Keratinocyte (primary cell): Measurements from ENCODE around the gene ARL4C. TPM values are rescaled to one million over a fixed set of nuclear protein-coding genes. Genes with fewer than 3 reads are reported as not detected.

ENCODE experiments used
- DNase-seq: peaks from one replicate; pipeline ENCODE4 v3.0.0-alpha.2; 2011; ENCODE audit warnings: low read depth, missing footprints, low spot score
- FAIRE-seq: peaks from 2 replicates; lab custom pipeline; 2011; peaks lifted over from hg19 to GRCh38; lab: Jason Lieb, UNC
- H2AFZ ChIP-seq: 2 replicates; pipeline ENCODE4 v1.6.0; 2012; ENCODE audit warnings: low read length, control low read depth, inconsistent platforms; ENCODE audit not compliant: control insufficient read depth
- H3K27ac ChIP-seq: 2 replicates; pipeline ENCODE4 v1.5.1; 2011; ENCODE audit warnings: low read length; ENCODE audit not compliant: control insufficient read depth, insufficient read depth
- H3K27me3 ChIP-seq: 3 replicates; pipeline ENCODE4 v1.6.0; 2011; ENCODE audit warnings: low read length; ENCODE audit not compliant: control insufficient read depth, insufficient read depth; ENCODE audit errors: extremely low read depth
- H3K36me3 ChIP-seq, 2 experiments: 2 replicates in 1 of 2; 3 replicates in 1 of 2; pipeline ENCODE4 v1.5.1; 2011; ENCODE audit warnings: low read length in 2 of 2, mild to moderate bottlenecking in 1 of 2; ENCODE audit not compliant: control insufficient read depth in 2 of 2, insufficient read depth in 2 of 2; ENCODE audit errors: extremely low read depth in 1 of 2
- H3K4me1 ChIP-seq: 3 replicates; pipeline ENCODE4 v1.5.1; 2011; ENCODE audit warnings: low read length; ENCODE audit not compliant: control insufficient read depth, insufficient read depth; ENCODE audit errors: extremely low read depth
- H3K4me2 ChIP-seq: 3 replicates; pipeline ENCODE4 v1.6.0; 2011; ENCODE audit warnings: low read depth, low read length; ENCODE audit not compliant: control insufficient read depth, insufficient read depth; ENCODE audit errors: extremely low read depth
- H3K4me3 ChIP-seq, 3 experiments: fragments of 200-600 bp in 1 of 3; sonication (generic) in 1 of 3; 2 replicates in 2 of 3; 3 replicates in 1 of 3; pipeline ENCODE4 v1.5.1; 2011 to 2016; ENCODE audit warnings: low read length in 3 of 3, mild to moderate bottlenecking in 3 of 3, control low read depth in 2 of 3, inconsistent platforms in 1 of 3, low read depth in 1 of 3, mixed read lengths in 1 of 3, mixed run types in 1 of 3, moderate library complexity in 1 of 3; ENCODE audit not compliant: control insufficient read depth in 2 of 3, insufficient read depth in 2 of 3; ENCODE audit errors: extremely low read depth in 1 of 3
- H3K79me2 ChIP-seq: 2 replicates; pipeline ENCODE4 v1.6.0; 2012; ENCODE audit warnings: low read length; ENCODE audit not compliant: control insufficient read depth, insufficient read depth
- H3K9ac ChIP-seq: 3 replicates; pipeline ENCODE4 v1.6.0; 2011; ENCODE audit warnings: low read length; ENCODE audit not compliant: control insufficient read depth, insufficient read depth; ENCODE audit errors: extremely low read depth
- H3K9me1 ChIP-seq: 3 replicates; pipeline ENCODE4 v1.6.0; 2011; ENCODE audit warnings: low read length; ENCODE audit not compliant: control insufficient read depth, insufficient read depth; ENCODE audit errors: extremely low read depth
- H3K9me3 ChIP-seq: 2 replicates; pipeline ENCODE4 v1.5.1; 2012; ENCODE audit warnings: low read depth, low read length; ENCODE audit not compliant: control insufficient read depth
- H4K20me1 ChIP-seq: 3 replicates; pipeline ENCODE4 v1.6.0; 2011; ENCODE audit warnings: low read length; ENCODE audit not compliant: control insufficient read depth, insufficient read depth; ENCODE audit errors: extremely low read depth
- EZH2 ChIP-seq: IDR thresholded peaks from one replicate; pipeline ENCODE4 v1.6.1; 2012; ENCODE audit warnings: inconsistent platforms, mild to moderate bottlenecking, low read length, moderate library complexity
- dilution Hi-C: fragments of 300-500 bp; cut with MboI; formaldehyde crosslinking; loops from one replicate; pipeline ENCODE4 v1.7.0; 2020; ENCODE audit warnings: low sequenced_read_pairs; ENCODE audit not compliant: extremely low pct_ligation_motif_present
- polyA plus RNA-seq, 5 experiments: library from polyadenylated mRNA; depleted of rRNA in 3 of 5; stranded (reverse) in 3 of 5; stranded (forward) in 1 of 5; unstranded in 1 of 5; fragments of >200 nt; gene quantifications; 1 replicate in 1 of 5; 2 replicates in 3 of 5; 3 replicates in 1 of 5; pipeline versions ENCODE4 v1.2.1 to v1.2.3, GENCODE V29; 2011 to 2012; ENCODE audit warnings: missing spikeins in 2 of 5, low read depth in 1 of 5, low replicate concordance in 1 of 5
- TF ChIP-seq, protein P1 (sequence below), 3 experiments: IDR thresholded peaks in 1 of 3; conservative IDR thresholded peaks in 1 of 3; optimal IDR thresholded peaks in 1 of 3; 2 replicates in 2 of 3; 3 replicates in 1 of 3; pipeline versions ENCODE3 to v1.5.1; 2011; ENCODE audit warnings: low read length in 3 of 3, mild to moderate bottlenecking in 3 of 3, moderate library complexity in 2 of 3, control low read depth in 1 of 3, inconsistent platforms in 1 of 3; ENCODE audit not compliant: insufficient read depth in 2 of 3; ENCODE audit errors: extremely low read depth in 1 of 3

ARL4C gene
- polyA plus RNA-seq, 1 donor (not counting 4 experiments of a cell fraction or from before 2014, with no cell fraction given): 79.5 TPM

DNA sequence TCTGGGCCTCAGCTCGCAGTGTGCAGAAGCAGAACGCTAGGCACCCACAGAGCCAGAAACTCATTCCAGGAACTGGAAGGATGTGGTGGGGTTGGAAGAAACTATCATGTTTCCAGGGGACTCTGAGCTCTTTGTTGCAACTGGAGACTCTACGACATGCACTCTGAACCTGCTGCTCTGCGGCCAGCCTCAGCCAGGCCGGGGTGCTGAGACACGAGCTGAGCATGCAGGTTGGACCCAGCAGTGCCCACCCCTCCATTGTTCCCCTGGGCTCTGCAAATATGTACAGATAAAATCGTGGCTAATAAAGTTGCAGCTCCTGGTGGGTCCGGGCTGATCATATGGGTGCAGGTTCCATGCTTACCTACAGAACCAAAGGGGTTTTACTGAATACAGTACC is 37.6 kb upstream of the ARL4C start:
- no peaks in the 10 kb centered on the region for H3K36me3 ChIP-seq
- dilution Hi-C loops: no loop called here

DNA sequence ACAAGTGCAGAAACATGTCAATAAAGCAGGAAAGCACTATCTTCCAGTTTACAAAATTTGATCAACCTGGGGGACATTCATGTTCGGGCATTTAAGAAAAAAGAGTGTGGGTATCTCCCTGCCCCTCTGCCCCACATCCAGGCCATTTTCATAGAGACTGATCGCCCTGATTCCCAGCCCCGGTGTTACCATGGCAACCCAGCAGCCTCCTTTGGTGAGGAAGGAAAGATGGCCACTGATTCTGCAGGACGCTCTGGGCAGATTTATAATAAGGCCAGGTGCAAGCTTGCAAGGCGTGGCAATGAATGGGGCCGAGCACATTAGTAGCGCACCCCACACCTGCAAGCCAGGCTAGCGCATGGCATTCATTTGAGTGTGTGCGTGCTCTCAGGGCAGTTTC is 36.7 kb upstream of the ARL4C start:
- Histone ChIP-seq H3K9me1 (no peaks in the 10 kb centered on the region), H3K79me2 (no peaks in the 10 kb centered on the region), H3K9ac (no peak overlapping the region), H3K9me3 (no peaks in the 10 kb centered on the region), H3K36me3 (no peaks in the 10 kb centered on the region), H3K27ac (no peak overlapping the region), H3K4me1 (peaks cover 2% of the 10 kb centered on the region), H4K20me1 (no peaks in the 10 kb centered on the region), H3K4me2 (no peak overlapping the region), H2AFZ (no peak overlapping the region), H3K27me3 (no peaks in the 10 kb centered on the region), H3K4me3 (no peak overlapping the region)
- no peak for DNase-seq
- FAIRE-seq: no peak
- no peak for TF ChIP-seq EZH2
- TF ChIP-seq, protein P1, sequence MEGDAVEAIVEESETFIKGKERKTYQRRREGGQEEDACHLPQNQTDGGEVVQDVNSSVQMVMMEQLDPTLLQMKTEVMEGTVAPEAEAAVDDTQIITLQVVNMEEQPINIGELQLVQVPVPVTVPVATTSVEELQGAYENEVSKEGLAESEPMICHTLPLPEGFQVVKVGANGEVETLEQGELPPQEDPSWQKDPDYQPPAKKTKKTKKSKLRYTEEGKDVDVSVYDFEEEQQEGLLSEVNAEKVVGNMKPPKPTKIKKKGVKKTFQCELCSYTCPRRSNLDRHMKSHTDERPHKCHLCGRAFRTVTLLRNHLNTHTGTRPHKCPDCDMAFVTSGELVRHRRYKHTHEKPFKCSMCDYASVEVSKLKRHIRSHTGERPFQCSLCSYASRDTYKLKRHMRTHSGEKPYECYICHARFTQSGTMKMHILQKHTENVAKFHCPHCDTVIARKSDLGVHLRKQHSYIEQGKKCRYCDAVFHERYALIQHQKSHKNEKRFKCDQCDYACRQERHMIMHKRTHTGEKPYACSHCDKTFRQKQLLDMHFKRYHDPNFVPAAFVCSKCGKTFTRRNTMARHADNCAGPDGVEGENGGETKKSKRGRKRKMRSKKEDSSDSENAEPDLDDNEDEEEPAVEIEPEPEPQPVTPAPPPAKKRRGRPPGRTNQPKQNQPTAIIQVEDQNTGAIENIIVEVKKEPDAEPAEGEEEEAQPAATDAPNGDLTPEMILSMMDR (optimal IDR thresholded peaks at IDR 0.05 in 1 of 3, IDR thresholded peaks at IDR 0.05 in 1 of 3, conservative IDR thresholded peaks at IDR 0.05 in 1 of 3; ENCODE audit: extremely low read depth in 1 of 3, insufficient read depth in 2 of 3, low read length in 3 of 3): no peak
- dilution Hi-C loops: no loop called here

More for the DNA sequence above, 37.6 kb upstream of the ARL4C start:
- H3K27me3 ChIP-seq: no peaks in the 10 kb centered on the region
- no peak overlapping the region for H3K9ac ChIP-seq
- no peaks in the 10 kb centered on the region for H4K20me1 ChIP-seq
- H3K4me3 ChIP-seq: no peak overlapping the region
- FAIRE-seq: no peak
- no peaks in the 10 kb centered on the region for H3K9me3 ChIP-seq
- DNase-seq: no peak
- H3K4me1 ChIP-seq: peaks cover 2% of the 10 kb centered on the region
- no peaks in the 10 kb centered on the region for H3K9me1 ChIP-seq
- no peak overlapping the region for H2AFZ ChIP-seq
- H3K4me2 ChIP-seq: no peak overlapping the region
- no peak overlapping the region for H3K27ac ChIP-seq
- H3K79me2 ChIP-seq: no peaks in the 10 kb centered on the region
- TF ChIP-seq, protein P1 (optimal IDR thresholded peaks at IDR 0.05 in 1 of 3, IDR thresholded peaks at IDR 0.05 in 1 of 3, conservative IDR thresholded peaks at IDR 0.05 in 1 of 3; ENCODE audit: extremely low read depth in 1 of 3, insufficient read depth in 2 of 3, low read length in 3 of 3): no peak
- TF ChIP-seq EZH2: no peak
